Measurements from ENCODE around the gene TBL1X. TPM values are rescaled to one million over a fixed set of nuclear protein-coding genes. Genes with fewer than 3 reads are reported as not detected.

Gene TBL1X
- total and polyA plus RNA-seq, 2 experiments from 2014 or later, result 8.7 to 26.9 TPM

- TF ChIP-seq, protein P1, sequence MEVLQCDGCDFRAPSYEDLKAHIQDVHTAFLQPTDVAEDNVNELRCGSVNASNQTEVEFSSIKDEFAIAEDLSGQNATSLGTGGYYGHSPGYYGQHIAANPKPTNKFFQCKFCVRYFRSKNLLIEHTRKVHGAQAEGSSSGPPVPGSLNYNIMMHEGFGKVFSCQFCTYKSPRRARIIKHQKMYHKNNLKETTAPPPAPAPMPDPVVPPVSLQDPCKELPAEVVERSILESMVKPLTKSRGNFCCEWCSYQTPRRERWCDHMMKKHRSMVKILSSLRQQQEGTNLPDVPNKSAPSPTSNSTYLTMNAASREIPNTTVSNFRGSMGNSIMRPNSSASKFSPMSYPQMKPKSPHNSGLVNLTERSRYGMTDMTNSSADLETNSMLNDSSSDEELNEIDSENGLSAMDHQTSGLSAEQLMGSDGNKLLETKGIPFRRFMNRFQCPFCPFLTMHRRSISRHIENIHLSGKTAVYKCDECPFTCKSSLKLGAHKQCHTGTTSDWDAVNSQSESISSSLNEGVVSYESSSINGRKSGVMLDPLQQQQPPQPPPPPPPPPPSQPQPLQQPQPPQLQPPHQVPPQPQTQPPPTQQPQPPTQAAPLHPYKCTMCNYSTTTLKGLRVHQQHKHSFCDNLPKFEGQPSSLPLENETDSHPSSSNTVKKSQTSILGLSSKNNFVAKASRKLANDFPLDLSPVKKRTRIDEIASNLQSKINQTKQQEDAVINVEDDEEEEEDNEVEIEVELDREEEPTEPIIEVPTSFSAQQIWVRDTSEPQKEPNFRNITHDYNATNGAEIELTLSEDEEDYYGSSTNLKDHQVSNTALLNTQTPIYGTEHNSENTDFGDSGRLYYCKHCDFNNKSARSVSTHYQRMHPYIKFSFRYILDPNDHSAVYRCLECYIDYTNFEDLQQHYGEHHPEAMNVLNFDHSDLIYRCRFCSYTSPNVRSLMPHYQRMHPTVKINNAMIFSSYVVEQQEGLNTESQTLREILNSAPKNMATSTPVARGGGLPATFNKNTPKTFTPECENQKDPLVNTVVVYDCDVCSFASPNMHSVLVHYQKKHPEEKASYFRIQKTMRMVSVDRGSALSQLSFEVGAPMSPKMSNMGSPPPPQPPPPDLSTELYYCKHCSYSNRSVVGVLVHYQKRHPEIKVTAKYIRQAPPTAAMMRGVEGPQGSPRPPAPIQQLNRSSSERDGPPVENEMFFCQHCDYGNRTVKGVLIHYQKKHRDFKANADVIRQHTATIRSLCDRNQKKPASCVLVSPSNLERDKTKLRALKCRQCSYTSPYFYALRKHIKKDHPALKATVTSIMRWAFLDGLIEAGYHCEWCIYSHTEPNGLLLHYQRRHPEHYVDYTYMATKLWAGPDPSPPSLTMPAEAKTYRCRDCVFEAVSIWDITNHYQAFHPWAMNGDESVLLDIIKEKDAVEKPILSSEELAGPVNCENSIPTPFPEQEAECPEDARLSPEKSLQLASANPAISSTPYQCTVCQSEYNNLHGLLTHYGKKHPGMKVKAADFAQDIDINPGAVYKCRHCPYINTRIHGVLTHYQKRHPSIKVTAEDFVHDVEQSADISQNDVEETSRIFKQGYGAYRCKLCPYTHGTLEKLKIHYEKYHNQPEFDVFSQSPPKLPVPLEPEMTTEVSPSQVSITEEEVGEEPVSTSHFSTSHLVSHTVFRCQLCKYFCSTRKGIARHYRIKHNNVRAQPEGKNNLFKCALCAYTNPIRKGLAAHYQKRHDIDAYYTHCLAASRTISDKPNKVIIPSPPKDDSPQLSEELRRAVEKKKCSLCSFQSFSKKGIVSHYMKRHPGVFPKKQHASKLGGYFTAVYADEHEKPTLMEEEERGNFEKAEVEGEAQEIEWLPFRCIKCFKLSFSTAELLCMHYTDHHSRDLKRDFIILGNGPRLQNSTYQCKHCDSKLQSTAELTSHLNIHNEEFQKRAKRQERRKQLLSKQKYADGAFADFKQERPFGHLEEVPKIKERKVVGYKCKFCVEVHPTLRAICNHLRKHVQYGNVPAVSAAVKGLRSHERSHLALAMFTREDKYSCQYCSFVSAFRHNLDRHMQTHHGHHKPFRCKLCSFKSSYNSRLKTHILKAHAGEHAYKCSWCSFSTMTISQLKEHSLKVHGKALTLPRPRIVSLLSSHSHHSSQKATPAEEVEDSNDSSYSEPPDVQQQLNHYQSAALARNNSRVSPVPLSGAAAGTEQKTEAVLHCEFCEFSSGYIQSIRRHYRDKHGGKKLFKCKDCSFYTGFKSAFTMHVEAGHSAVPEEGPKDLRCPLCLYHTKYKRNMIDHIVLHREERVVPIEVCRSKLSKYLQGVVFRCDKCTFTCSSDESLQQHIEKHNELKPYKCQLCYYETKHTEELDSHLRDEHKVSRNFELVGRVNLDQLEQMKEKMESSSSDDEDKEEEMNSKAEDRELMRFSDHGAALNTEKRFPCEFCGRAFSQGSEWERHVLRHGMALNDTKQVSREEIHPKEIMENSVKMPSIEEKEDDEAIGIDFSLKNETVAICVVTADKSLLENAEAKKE (CRISPR knock-in tag; IDR thresholded peaks at IDR 0.05), result no peak
Observed at GRCh38 chrX:9501362-9501761, 36.5 kb downstream of the TBL1X start (continued).

DNA sequence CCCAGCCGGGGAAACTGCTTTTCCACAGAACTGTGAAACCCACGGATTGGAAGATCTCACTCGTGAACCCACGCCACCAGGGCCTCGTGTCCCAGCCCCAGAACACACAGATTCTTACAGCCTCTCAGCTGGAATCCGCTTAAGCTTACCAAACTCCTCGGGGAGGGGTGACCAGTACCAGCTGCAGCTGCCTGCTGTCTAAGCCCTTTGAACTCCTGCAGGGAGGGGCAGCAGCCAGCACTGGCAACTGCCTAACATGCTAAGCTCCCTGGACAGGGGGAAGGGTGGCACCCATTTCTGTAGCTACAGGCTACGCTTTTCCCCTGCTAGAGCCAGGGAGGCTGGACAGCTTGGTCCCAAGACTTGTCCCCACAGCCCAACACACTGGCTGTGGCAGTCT, 38.4 kb downstream of the TBL1X start:
- no peaks in the 10 kb centered on the region for H3K9me2 ChIP-seq (ENCODE audit: insufficient read depth)
- H3K4me2 ChIP-seq, result no peak overlapping the region
- Mint-ChIP-seq H3K4me1 (no peaks in the 10 kb centered on the region), H3K4me3 (no peak overlapping the region), H3K9me3 (peaks cover 2% of the 10 kb centered on the region; the same call in 1 of the 3 replicates), H3K27ac (no peak overlapping the region), H3K27me3 (ENCODE audit: insufficient read depth, low read depth, poor library complexity) (no peaks in the 10 kb centered on the region), H3K36me3 (ENCODE audit: low read depth) (peaks cover 63% of the 10 kb centered on the region)
- no peaks in the 10 kb centered on the region for H3K4me1 ChIP-seq (ENCODE audit: insufficient read depth)
- H3K36me3 ChIP-seq (ENCODE audit: insufficient read depth), result no peaks in the 10 kb centered on the region
- no peak overlapping the region for H3K27ac ChIP-seq (ENCODE audit: low read depth)
- DNase-seq (ENCODE audit: low spot score) (no peak), ATAC-seq (no peak)
- H2AFZ ChIP-seq, result no peak overlapping the region
- H3K79me2 ChIP-seq (replicated peaks; ENCODE audit: insufficient read depth), result no peaks in the 10 kb centered on the region
- no peaks in the 10 kb centered on the region for H4K20me1 ChIP-seq (replicated peaks; ENCODE audit: insufficient read depth)
- H3K27me3 ChIP-seq (ENCODE audit: insufficient read depth), result no peaks in the 10 kb centered on the region
- H3F3A ChIP-seq (replicated peaks; ENCODE audit: low read depth), result no peaks in the 10 kb centered on the region
- H3K4me3 ChIP-seq, result no peak overlapping the region
- TF ChIP-seq, protein P2, sequence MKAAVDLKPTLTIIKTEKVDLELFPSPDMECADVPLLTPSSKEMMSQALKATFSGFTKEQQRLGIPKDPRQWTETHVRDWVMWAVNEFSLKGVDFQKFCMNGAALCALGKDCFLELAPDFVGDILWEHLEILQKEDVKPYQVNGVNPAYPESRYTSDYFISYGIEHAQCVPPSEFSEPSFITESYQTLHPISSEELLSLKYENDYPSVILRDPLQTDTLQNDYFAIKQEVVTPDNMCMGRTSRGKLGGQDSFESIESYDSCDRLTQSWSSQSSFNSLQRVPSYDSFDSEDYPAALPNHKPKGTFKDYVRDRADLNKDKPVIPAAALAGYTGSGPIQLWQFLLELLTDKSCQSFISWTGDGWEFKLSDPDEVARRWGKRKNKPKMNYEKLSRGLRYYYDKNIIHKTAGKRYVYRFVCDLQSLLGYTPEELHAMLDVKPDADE (IDR thresholded peaks at IDR 0.05), result no peak
- TF ChIP-seq ZNF331 (CRISPR knock-in tag; IDR thresholded peaks at IDR 0.05; ENCODE audit: low read depth) (no peak), EZH2phosphoT487 (IDR thresholded peaks at IDR 0.05; ENCODE audit: unreplicated experiment) (no peak), CREB1 (CRISPR knock-in tag; IDR thresholded peaks at IDR 0.05; ENCODE audit: low read depth) (no peak), EZH2 (IDR thresholded peaks at IDR 0.05; ENCODE audit: low read depth, unreplicated experiment) (no peak), STAT1 (IDR thresholded peaks at IDR 0.05; ENCODE audit: unreplicated experiment) (no peak), NANOG (IDR thresholded peaks at IDR 0.05; ENCODE audit: borderline replicate concordance) (no peak)
- TF ChIP-seq, protein P1 (CRISPR knock-in tag; IDR thresholded peaks at IDR 0.05), result no peak

Measured in GM23338 (cell line).